ENCODE results near the gene PTMS. TPM values are rescaled to one million over a fixed set of nuclear protein-coding genes. Genes with fewer than 3 reads are reported as not detected.

The PTMS gene
- total and polyA plus RNA-seq, 5 donors from 2014 or later = 1.3 to 15.0 (median 3.2) TPM

GRCh38 chr12:6770600-6770999 is 4.4 kb downstream of the PTMS start:
- Histone ChIP-seq H3K36me3 (ENCODE audit: control insufficient read depth, insufficient read depth, low read length) (no peaks in the 10 kb centered on the region), H3K9me3 (ENCODE audit: control insufficient read depth in 2 of 2, low read length in 2 of 2) (no peaks in the 10 kb centered on the region), H3K4me3 (ENCODE audit: low read depth, low read length) (no peak overlapping the region), H3K27me3 (ENCODE audit: control insufficient read depth, insufficient read depth, low read length) (peaks cover 13% of the 10 kb centered on the region), H3K27ac (ENCODE audit: insufficient read depth, low read length, poor library complexity, severe bottlenecking) (no peak overlapping the region), H3K4me1 (ENCODE audit: control insufficient read depth, insufficient read depth, low read length, poor library complexity, severe bottlenecking) (peaks cover 56% of the 10 kb centered on the region)
- Mint-ChIP-seq H3K9me3 (no peaks in the 10 kb centered on the region), H3K27me3 (peaks cover 54% of the 10 kb centered on the region), H3K27ac (no peak overlapping the region), H3K4me1 (peaks cover under 1 to 64% (median 15%) of the 10 kb centered on the region in 4 donors), H3K4me3 (no peak overlapping the region), H3K36me3 (no peaks in the 10 kb centered on the region)
- DNase-seq = no peak
- ATAC-seq (ENCODE audit: low read depth in 2 of 2) = no peak

GRCh38 chr12:6771091-6771495 is 4.9 kb downstream of the PTMS start:
- H3K36me3 Mint-ChIP-seq = no peaks in the 10 kb centered on the region
- H3K36me3 ChIP-seq (ENCODE audit: control insufficient read depth, insufficient read depth, low read length) = no peaks in the 10 kb centered on the region
- H3K27ac Mint-ChIP-seq = no peak overlapping the region
- peaks cover 0 to 63% (median 14%) of the 10 kb centered on the region in 4 donors for H3K4me1 Mint-ChIP-seq
- ATAC-seq (ENCODE audit: low read depth in 2 of 2) = no peak
- peaks cover 53% of the 10 kb centered on the region for H3K27me3 Mint-ChIP-seq
- DNase-seq = no peak
- H3K27me3 ChIP-seq (ENCODE audit: control insufficient read depth, insufficient read depth, low read length) = peaks cover 10% of the 10 kb centered on the region
- no peaks in the 10 kb centered on the region for H3K9me3 ChIP-seq (ENCODE audit: control insufficient read depth in 2 of 2, low read length in 2 of 2)
- no peak overlapping the region for H3K4me3 ChIP-seq (ENCODE audit: low read depth, low read length)
- peaks cover 52% of the 10 kb centered on the region for H3K4me1 ChIP-seq (ENCODE audit: control insufficient read depth, insufficient read depth, low read length, poor library complexity, severe bottlenecking)
- no peak overlapping the region for H3K27ac ChIP-seq (ENCODE audit: insufficient read depth, low read length, poor library complexity, severe bottlenecking)
- no peak overlapping the region for H3K4me3 Mint-ChIP-seq
- H3K9me3 Mint-ChIP-seq = no peaks in the 10 kb centered on the region

- Histone ChIP-seq H3K4me3 (ENCODE audit: low read depth, low read length) (no peak overlapping the region), H3K4me1 (ENCODE audit: control insufficient read depth, insufficient read depth, low read length, poor library complexity, severe bottlenecking) (peaks cover 50% of the 10 kb centered on the region), H3K9me3 (ENCODE audit: control insufficient read depth in 2 of 2, low read length in 2 of 2) (no peaks in the 10 kb centered on the region), H3K27me3 (ENCODE audit: control insufficient read depth, insufficient read depth, low read length) (peaks cover 11% of the 10 kb centered on the region), H3K27ac (ENCODE audit: insufficient read depth, low read length, poor library complexity, severe bottlenecking) (peak overlapping the region; percentile 33), H3K36me3 (ENCODE audit: control insufficient read depth, insufficient read depth, low read length) (no peaks in the 10 kb centered on the region)
- ATAC-seq (ENCODE audit: low read depth in 2 of 2) (no peak), DNase-seq (no peak)
- H3K27me3 Mint-ChIP-seq = peaks cover 53% of the 10 kb centered on the region
- peak overlapping the region; percentile 26 to 74 (median 50) for H3K4me3 Mint-ChIP-seq
- H3K36me3 Mint-ChIP-seq = no peaks in the 10 kb centered on the region
- H3K9me3 Mint-ChIP-seq = no peaks in the 10 kb centered on the region
- peaks cover 0 to 66% (median 14%) of the 10 kb centered on the region in 4 donors for H3K4me1 Mint-ChIP-seq
- peak overlapping the region in 2 of 3 donors; percentile 59 to 71 for H3K27ac Mint-ChIP-seq
Measured at GRCh38 chr12:6771509-6772330, 5.6 kb downstream of the PTMS start.

GRCh38 chr12:6772331-6772695 is 6.2 kb downstream of the PTMS start, which contains the start of gene LAG3:
Gene LAG3 (plus strand): TSS chr12:6772520. CDS start chr12:6772853, 333 bp downstream.
- ATAC-seq (ENCODE audit: low read depth in 2 of 2) (no peak), DNase-seq (no peak)
- peaks cover 0 to 60% (median 14%) of the 10 kb centered on the region in 4 donors for H3K4me1 Mint-ChIP-seq
- Histone ChIP-seq H3K27ac (ENCODE audit: insufficient read depth, low read length, poor library complexity, severe bottlenecking) (peak within 1 kb of the TSS; percentile 33), H3K4me3 (ENCODE audit: low read depth, low read length) (no peak within 1 kb of the TSS), H3K36me3 (ENCODE audit: control insufficient read depth, insufficient read depth, low read length) (no peaks in the 10 kb centered on the region), H3K9me3 (ENCODE audit: control insufficient read depth in 2 of 2, low read length in 2 of 2) (no peaks in the 10 kb centered on the region), H3K4me1 (ENCODE audit: control insufficient read depth, insufficient read depth, low read length, poor library complexity, severe bottlenecking) (peaks cover 44% of the 10 kb centered on the region), H3K27me3 (ENCODE audit: control insufficient read depth, insufficient read depth, low read length) (peaks cover 14% of the 10 kb centered on the region)
- H3K36me3 Mint-ChIP-seq = no peaks in the 10 kb centered on the region
- H3K27ac Mint-ChIP-seq = peak within 1 kb of the TSS; percentile 9 to 71 (median 59)
- no peaks in the 10 kb centered on the region for H3K9me3 Mint-ChIP-seq
- H3K4me3 Mint-ChIP-seq = peak within 1 kb of the TSS; percentile 46 to 74 (median 62)
- peaks cover 49% of the 10 kb centered on the region for H3K27me3 Mint-ChIP-seq

- DNase-seq = no peak
- H3K27me3 ChIP-seq (ENCODE audit: control insufficient read depth, insufficient read depth, low read length) = peaks cover 14% of the 10 kb centered on the region
- Mint-ChIP-seq H3K4me1 (peaks cover 0 to 54% (median 11%) of the 10 kb centered on the region in 4 donors), H3K27ac (peak overlapping the region in 1 of 3 donors; percentile 9), H3K9me3 (no peaks in the 10 kb centered on the region), H3K27me3 (peaks cover 44% of the 10 kb centered on the region), H3K36me3 (no peaks in the 10 kb centered on the region), H3K4me3 (peak overlapping the region; percentile 46 to 74 (median 62))
- no peaks in the 10 kb centered on the region for H3K9me3 ChIP-seq (ENCODE audit: control insufficient read depth in 2 of 2, low read length in 2 of 2)
- ATAC-seq (ENCODE audit: low read depth in 2 of 2) = no peak
- H3K27ac ChIP-seq (ENCODE audit: insufficient read depth, low read length, poor library complexity, severe bottlenecking) = peak overlapping the region; percentile 33
- H3K4me3 ChIP-seq (ENCODE audit: low read depth, low read length) = no peak overlapping the region
- no peaks in the 10 kb centered on the region for H3K36me3 ChIP-seq (ENCODE audit: control insufficient read depth, insufficient read depth, low read length)
- H3K4me1 ChIP-seq (ENCODE audit: control insufficient read depth, insufficient read depth, low read length, poor library complexity, severe bottlenecking) = peaks cover 41% of the 10 kb centered on the region
Measured at GRCh38 chr12:6772726-6773589, 6.8 kb downstream of the PTMS start.

- Mint-ChIP-seq H3K27me3 (peaks cover 42% of the 10 kb centered on the region), H3K36me3 (no peaks in the 10 kb centered on the region), H3K9me3 (no peaks in the 10 kb centered on the region), H3K27ac (peak overlapping the region in 1 of 3 donors; percentile 79), H3K4me1 (peaks cover 0 to 56% (median 16%) of the 10 kb centered on the region in 4 donors), H3K4me3 (peak overlapping the region in 3 of 4 donors; percentile 78 to 82 (median 81))
- H3K9me3 ChIP-seq (ENCODE audit: control insufficient read depth in 2 of 2, low read length in 2 of 2) = no peaks in the 10 kb centered on the region
- H3K4me1 ChIP-seq (ENCODE audit: control insufficient read depth, insufficient read depth, low read length, poor library complexity, severe bottlenecking) = peaks cover 50% of the 10 kb centered on the region
- H3K27ac ChIP-seq (ENCODE audit: insufficient read depth, low read length, poor library complexity, severe bottlenecking) = no peak overlapping the region
- peaks cover 14% of the 10 kb centered on the region for H3K27me3 ChIP-seq (ENCODE audit: control insufficient read depth, insufficient read depth, low read length)
- no peak overlapping the region for H3K4me3 ChIP-seq (ENCODE audit: low read depth, low read length)
- DNase-seq (no peak), ATAC-seq (ENCODE audit: low read depth in 2 of 2) (peak in 1 of 2 donors; percentile 21)
- H3K36me3 ChIP-seq (ENCODE audit: control insufficient read depth, insufficient read depth, low read length) = no peaks in the 10 kb centered on the region
Measured at GRCh38 chr12:6773590-6774351, 7.6 kb downstream of the PTMS start.

GRCh38 chr12:6774499-6775062 is 8.4 kb downstream of the PTMS start:
- Mint-ChIP-seq H3K27ac (peak overlapping the region; percentile 67 to 86 (median 79)), H3K27me3 (peaks cover 36% of the 10 kb centered on the region), H3K9me3 (no peaks in the 10 kb centered on the region), H3K36me3 (no peaks in the 10 kb centered on the region), H3K4me1 (peaks cover 0 to 62% (median 20%) of the 10 kb centered on the region in 4 donors), H3K4me3 (peak overlapping the region; percentile 78 to 83 (median 82))
- Histone ChIP-seq H3K36me3 (ENCODE audit: control insufficient read depth, insufficient read depth, low read length) (no peaks in the 10 kb centered on the region), H3K9me3 (ENCODE audit: control insufficient read depth in 2 of 2, low read length in 2 of 2) (no peaks in the 10 kb centered on the region), H3K27me3 (ENCODE audit: control insufficient read depth, insufficient read depth, low read length) (peaks cover 14% of the 10 kb centered on the region), H3K27ac (ENCODE audit: insufficient read depth, low read length, poor library complexity, severe bottlenecking) (no peak overlapping the region), H3K4me1 (ENCODE audit: control insufficient read depth, insufficient read depth, low read length, poor library complexity, severe bottlenecking) (peaks cover 56% of the 10 kb centered on the region), H3K4me3 (ENCODE audit: low read depth, low read length) (no peak overlapping the region)
- DNase-seq = no peak
- no peak for ATAC-seq (ENCODE audit: low read depth in 2 of 2)

All from CD4-positive, CD25-positive, alpha-beta regulatory T cell (primary cell).